Measurements from ENCODE around the gene SREBF1.

- TF ChIP-seq POLR2AphosphoS5 (IDR thresholded peaks at IDR 0.05; ENCODE audit: low read depth, low read length), result peak; percentile 44; the same call in 1 of the 2 replicates
- TF ChIP-seq CBX8 (IDR thresholded peaks at IDR 0.05; ENCODE audit: borderline replicate concordance, low read depth, low read length), result no peak
- TF ChIP-seq RBBP5 (IDR thresholded peaks at IDR 0.05; ENCODE audit: borderline replicate concordance, low read depth, low read length), result no peak
- TF ChIP-seq ATF2 (IDR thresholded peaks at IDR 0.05; ENCODE audit: low read length), result peak; percentile 71; the same call in 1 of the 2 replicates
- peak in 2 of 3 experiments; percentile 5 to 22; a peak in 2 of 4 replicates for TF ChIP-seq CTCF (IDR thresholded peaks at IDR 0.05; ENCODE audit: control extremely low read depth in 1 of 3, insufficient read depth in 1 of 3, low read depth in 1 of 3, low read length in 3 of 3)
- peak; percentile 22; the same call in 1 of the 2 replicates for TF ChIP-seq TBP (IDR thresholded peaks at IDR 0.05; ENCODE audit: low read depth, low read length)
- no peak; a peak in 1 of 3 replicates for TF ChIP-seq POLR2A (IDR thresholded peaks at IDR 0.05; ENCODE audit: control extremely low read depth in 1 of 2, low read depth in 2 of 2, low read length in 2 of 2)
- peak; percentile 68 for TF ChIP-seq EGR1 (IDR thresholded peaks at IDR 0.05; ENCODE audit: borderline replicate concordance, low read depth, low read length)
- TF ChIP-seq YY1 (IDR thresholded peaks at IDR 0.05; ENCODE audit: low read depth, low read length), result peak; percentile 36; the same call in 1 of the 2 replicates
Observed at GRCh38 chr17:17810084-17810894, 26.5 kb downstream of the SREBF1 start.
